H1 (cell line): Measurements from ENCODE around the gene ALK. TPM values are rescaled to one million over a fixed set of nuclear protein-coding genes. Genes with fewer than 3 reads are reported as not detected.

ENCODE experiments used
- CHD2 ChIP-seq: IDR thresholded peaks from 2 replicates; pipeline ENCODE4 v1.6.1; 2012; ENCODE audit warnings: low read length, improper control_type of control experiment
- TAF7 ChIP-seq: optimal IDR thresholded peaks from 2 replicates; pipeline ENCODE3; 2011; ENCODE audit warnings: low read depth, mild to moderate bottlenecking, inconsistent platforms, low read length, moderate library complexity, borderline replicate concordance
- polyA plus RNA-seq, 7 experiments: library from polyadenylated mRNA; depleted of rRNA in 3 of 7; stranded (reverse) in 5 of 7; unstranded in 2 of 7; fragments of >200 nt in 5 of 7; fragments of 200-250 nt in 2 of 7; gene quantifications; 1 replicate in 5 of 7; 2 replicates in 1 of 7; 4 replicates in 1 of 7; pipeline versions ENCODE4 v1.2.1 to v1.2.3, GENCODE V29; 2011 to 2013; ENCODE audit warnings: missing spikeins in 2 of 7, mixed read lengths in 2 of 7
- total RNA-seq: library from RNA; stranded (reverse); fragmentation: NEBNext Ultra II Directional; extraction: Animal tissue kit (Norgen Biotek cat#: 25700); gene quantifications from 2 replicates; pipeline ENCODE4 v1.2.1, GENCODE V29; 2021

The ALK gene
- total and polyA plus RNA-seq, 2 of the 8 experiments (the other 6 are each of a cell fraction or from before 2014, with no cell fraction given) = 0.02 to 0.09 TPM

GRCh38 chr2:29522951-29523669, 398.3 kb downstream of the ALK start (continued):
- TF ChIP-seq CHD2 = no peak
- no peak for TF ChIP-seq TAF7
